Psoas muscle (tissue), 8 donors: ENCODE data around the gene TMEM222. TPM values are rescaled to one million over a fixed set of nuclear protein-coding genes. Genes with fewer than 3 reads are reported as not detected.
A peak's percentile ranks its signal among the peaks of the same experiment; 100 is the strongest.

Source experiments
- ATAC-seq, 4 donors: fragments of 200-7000 bp; cut with Tn5 transposase; one replicate each; pipeline ENCODE4 v1.9.1; 2020; ENCODE audit warnings: moderate library complexity in 3 of 4, mild to moderate bottlenecking in 2 of 4
- DNase-seq, 2 donors: peaks; one replicate each; pipeline ENCODE4 v3.0.0-alpha.2; 2020
- H3K27ac ChIP-seq: fragments of 200-600 bp; one replicate; pipeline ENCODE4 v1.8.0; 2022
- H3K27me3 ChIP-seq, 3 donors: fragments of 200-600 bp in 1 of 3; one replicate each; pipeline versions ENCODE4 v1.6.1 to v1.8.0; 2013 to 2022; ENCODE audit warnings: low read length in 2 of 3, mild to moderate bottlenecking in 2 of 3, moderate library complexity in 1 of 3; ENCODE audit not compliant: insufficient read depth in 3 of 3
- H3K36me3 ChIP-seq, 2 donors: fragments of 200-600 bp in 1 of 2; one replicate each; pipeline versions ENCODE4 v1.6.1 to v1.8.0; 2013 to 2022; ENCODE audit warnings: low read depth in 1 of 2, mild to moderate bottlenecking in 1 of 2, moderate library complexity in 1 of 2; ENCODE audit not compliant: insufficient read depth in 1 of 2
- H3K4me1 ChIP-seq: fragments of 200-600 bp; one replicate; pipeline ENCODE4 v1.8.0; 2022
- H3K4me3 ChIP-seq: fragments of 200-600 bp; one replicate; pipeline ENCODE4 v1.8.0; 2022; ENCODE audit warnings: mild to moderate bottlenecking
- H3K9me3 ChIP-seq: fragments of 200-600 bp; one replicate; pipeline ENCODE4 v1.8.0; 2022
- CTCF ChIP-seq: fragments of 200-600 bp; IDR thresholded peaks from one replicate; pipeline ENCODE4 v1.8.0; 2022; ENCODE audit warnings: antibody characterized with exemption
- WGBS, 3 donors: extraction: QIAGEN DNeasy Blood & Tissue Kit; methylation state at CpG; one replicate each; pipeline versions ENCODE4 v1.1.6 to v1.1.7; 2013; 5-methylcytosine and 5-hydroxymethylcytosine counted together
- intact Hi-C, 2 donors: fragments of 100-400 bp; cut with DNase I; formaldehyde crosslinking; loops; one replicate each; pipeline versions ENCODE4 v1.11.0 to v1.14.2; 2022
- polyA plus RNA-seq, 3 donors: library from polyadenylated mRNA; stranded (reverse); fragments of 200-250 nt; gene quantifications; one replicate each; pipeline ENCODE4 v1.2.3, GENCODE V29; 2013
- total RNA-seq, 4 donors: library from RNA; stranded (reverse); fragmentation: NEBNext Ultra II Directional in 2 of 4; extraction: Animal tissue kit (Norgen Biotek cat#: 25700) in 2 of 4; gene quantifications; one replicate each; pipeline versions ENCODE4 v1.2.1 to v1.2.4, GENCODE V29; 2021 to 2023
- donor health status: healthy with polysubstance abuse.
- donor health status: DM: no; HTN: no; CAD: no; lungs with moderate emphysema.
- donor health status: Bipolar disorder and iron deficiency.
- donor health status: healthy.
- donor health status: DM: yes; HTN: yes; CAD: no.
- donor health status: DM: no; HTN: no; CAD: no.
- donor health status: DM: no; HTN: no; CAD: no.
- donor health status: DM: yes; HTN: yes; CAD: no.

The TMEM222 gene
- total and polyA plus RNA-seq, 7 donors = 20.7 to 50.2 (median 30.8) TPM

DNA sequence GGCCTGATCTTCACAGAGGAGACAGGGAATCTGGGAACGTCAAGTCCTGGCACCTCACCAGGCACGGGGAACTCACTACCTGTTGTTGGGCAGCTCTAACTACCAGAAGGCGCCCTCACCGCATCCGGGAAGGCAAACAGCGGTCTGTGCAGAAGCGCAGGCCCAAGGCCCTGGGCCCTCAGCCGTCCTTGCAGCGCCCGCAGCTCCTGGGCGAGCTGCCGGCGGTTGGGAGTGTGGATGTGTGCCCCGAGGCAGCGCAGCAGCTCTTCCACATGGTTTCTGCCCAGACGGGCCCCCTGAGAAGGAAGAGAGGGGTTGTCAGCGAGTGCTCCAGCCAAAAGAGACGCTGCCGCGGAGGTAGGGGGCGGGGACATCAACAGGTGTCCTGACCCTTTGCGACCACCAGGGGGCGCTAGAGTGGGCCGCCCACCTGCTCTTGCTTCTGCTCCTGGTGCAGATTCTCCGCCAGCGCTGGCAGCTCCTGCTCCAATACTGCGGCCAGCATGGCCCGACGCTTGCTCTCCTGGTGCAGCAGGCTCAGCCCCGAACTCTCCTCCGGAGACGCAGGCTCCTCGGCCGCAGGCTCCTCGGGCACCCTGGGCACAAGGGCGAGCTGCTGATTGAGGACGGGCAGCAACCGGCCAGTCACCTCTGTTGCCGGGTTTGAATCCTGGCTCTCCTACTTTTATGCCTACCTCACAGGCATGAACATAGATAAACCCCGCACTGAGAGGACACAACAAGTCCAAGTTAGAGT lies 35.5 kb downstream of the TMEM222 start:
- ATAC-seq (peak; percentile 82 to 95 (median 90)), DNase-seq (peak; percentile 77 to 88)
- intact Hi-C loops = loop anchor here (2.0 to 5.0 kb wide), 4 partner anchors 31 to 57 kb away; partner anchors contain the start of gene TMEM222 (in 1 of the 2)
- no peaks in the 10 kb centered on the region for H3K9me3 ChIP-seq
- peak overlapping the region; percentile 25 for H3K4me3 ChIP-seq
- H3K36me3 ChIP-seq = peaks cover 0 to 69% of the 10 kb centered on the region in 2 donors
- no peak overlapping the region for H3K27ac ChIP-seq
- H3K27me3 ChIP-seq = no peaks in the 10 kb centered on the region
- WGBS, 3 donors = 38 to 40% (median 39%) methylated on average over 40 of the region's 40 CpGs
- peak; percentile 97 for TF ChIP-seq CTCF
- H3K4me1 ChIP-seq = no peaks in the 10 kb centered on the region

GRCh38 chr1:27358038-27358927 lies 36.3 kb downstream of the TMEM222 start:
- DNase-seq (no peak), ATAC-seq (no peak)
- Histone ChIP-seq H3K27ac (no peak overlapping the region), H3K9me3 (no peaks in the 10 kb centered on the region), H3K4me3 (no peak overlapping the region), H3K4me1 (no peaks in the 10 kb centered on the region), H3K27me3 (no peaks in the 10 kb centered on the region), H3K36me3 (peaks cover 0 to 75% of the 10 kb centered on the region in 2 donors)
- no peak for TF ChIP-seq CTCF
- intact Hi-C loops = loop anchor here in 1 of 2 donors (2.0 to 5.0 kb wide), 2 partner anchors 36 to 57 kb away; partner anchors contain the start of gene TMEM222
- 91 to 94% (median 92%) methylated on average over 20 to 21 of the region's 21 CpGs for WGBS, 3 donors

- no peak for ATAC-seq
- WGBS, 3 donors = 97 to 99% (median 99%) methylated on average over 5 of the region's 5 CpGs
- Histone ChIP-seq H3K36me3 (peaks cover 0 to 81% of the 10 kb centered on the region in 2 donors), H3K27me3 (no peaks in the 10 kb centered on the region), H3K27ac (no peak overlapping the region), H3K4me3 (no peak overlapping the region), H3K9me3 (no peaks in the 10 kb centered on the region), H3K4me1 (no peaks in the 10 kb centered on the region)
- no peak for DNase-seq
- TF ChIP-seq CTCF = no peak
- intact Hi-C loops = loop anchor here in 1 of 2 donors (2.0 to 5.0 kb wide), 2 partner anchors 37 to 58 kb away; partner anchors contain the start of gene TMEM222
These were observed 37.0 kb downstream of the TMEM222 start for GRCh38 chr1:27358928-27359313.

GRCh38 chr1:27359822-27360158 lies 37.8 kb downstream of the TMEM222 start:
- ATAC-seq (no peak), DNase-seq (no peak)
- no peak for TF ChIP-seq CTCF
- peaks cover 1% of the 10 kb centered on the region for H3K4me1 ChIP-seq
- H3K27ac ChIP-seq = no peak overlapping the region
- no peak overlapping the region for H3K4me3 ChIP-seq
- intact Hi-C loops = loop anchor here (2.0 to 5.0 kb wide), 3 partner anchors 32 to 59 kb away; partner anchors contain the start of gene TMEM222 (in 1 of the 2)
- no peaks in the 10 kb centered on the region for H3K9me3 ChIP-seq
- peaks cover 0 to 85% of the 10 kb centered on the region in 2 donors for H3K36me3 ChIP-seq
- H3K27me3 ChIP-seq = no peaks in the 10 kb centered on the region
- whole genome bisulfite sequencing, 3 donors = 76 to 78% (median 77%) methylated on average over 9 of the region's 9 CpGs
